Measurements from ENCODE around the gene CRIP1.

GRCh38 chr14:105498430-105499255 lies 12.0 kb downstream of the CRIP1 start:
- TF ChIP-seq, protein P1, sequence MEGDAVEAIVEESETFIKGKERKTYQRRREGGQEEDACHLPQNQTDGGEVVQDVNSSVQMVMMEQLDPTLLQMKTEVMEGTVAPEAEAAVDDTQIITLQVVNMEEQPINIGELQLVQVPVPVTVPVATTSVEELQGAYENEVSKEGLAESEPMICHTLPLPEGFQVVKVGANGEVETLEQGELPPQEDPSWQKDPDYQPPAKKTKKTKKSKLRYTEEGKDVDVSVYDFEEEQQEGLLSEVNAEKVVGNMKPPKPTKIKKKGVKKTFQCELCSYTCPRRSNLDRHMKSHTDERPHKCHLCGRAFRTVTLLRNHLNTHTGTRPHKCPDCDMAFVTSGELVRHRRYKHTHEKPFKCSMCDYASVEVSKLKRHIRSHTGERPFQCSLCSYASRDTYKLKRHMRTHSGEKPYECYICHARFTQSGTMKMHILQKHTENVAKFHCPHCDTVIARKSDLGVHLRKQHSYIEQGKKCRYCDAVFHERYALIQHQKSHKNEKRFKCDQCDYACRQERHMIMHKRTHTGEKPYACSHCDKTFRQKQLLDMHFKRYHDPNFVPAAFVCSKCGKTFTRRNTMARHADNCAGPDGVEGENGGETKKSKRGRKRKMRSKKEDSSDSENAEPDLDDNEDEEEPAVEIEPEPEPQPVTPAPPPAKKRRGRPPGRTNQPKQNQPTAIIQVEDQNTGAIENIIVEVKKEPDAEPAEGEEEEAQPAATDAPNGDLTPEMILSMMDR (IDR thresholded peaks at IDR 0.05), result no peak
- no peak for TF ChIP-seq ZFX (IDR thresholded peaks at IDR 0.05; ENCODE audit: borderline replicate concordance)

Data from 22Rv1 (cell line).